OCI-LY7 (cell line): ENCODE measurements around the gene RSPH1.

Source experiments
- CTCF ChIP-seq: fragments of 200-600 bp; sonication (generic); conservative IDR thresholded peaks from 2 replicates; pipeline ENCODE4 v1.5.1; 2014; ENCODE audit warnings: mild to moderate bottlenecking, antibody characterized with exemption, low read length, moderate library complexity, mixed read lengths
- EZH2phosphoT487 ChIP-seq: fragments of 200-600 bp; sonication (generic); IDR thresholded peaks from 2 replicates; pipeline ENCODE4 v1.6.1; 2018; ENCODE audit warnings: low read depth, borderline replicate concordance, mild to moderate bottlenecking, mixed run types, antibody characterized with exemption, low read length, moderate library complexity, mixed read lengths

- TF ChIP-seq CTCF = no peak
- TF ChIP-seq EZH2phosphoT487 = no peak
Measured at GRCh38 chr21:42499444-42500112, 3.6 kb upstream of the RSPH1 start.
